IMR-90 (cell line): ENCODE measurements around the gene CLPTM1L. TPM values are rescaled to one million over a fixed set of nuclear protein-coding genes. Genes with fewer than 3 reads are reported as not detected.

Experiments
- ATAC-seq: fragments of 200-7000 bp; cut with Tn5 transposase; 2 replicates; pipeline ENCODE4 v1.9.1; 2020; ENCODE audit warnings: low read depth, mild to moderate bottlenecking, moderate library complexity
- BruUV-seq: library from RNA; stranded (reverse); fragments of 400-500 nt; replicated peaks from 2 replicates; lab custom pipeline; 2021; lab: Mats Ljungman, UMichigan
- CTCF ChIA-PET: fragments of 300-600 bp; formaldehyde crosslinking; extraction: SDS; loops from one replicate; lab custom pipeline; 2021; ENCODE audit warnings: antibody characterized with exemption; lab: Yijun Ruan, JAX
- POLR2A ChIA-PET: fragments of 300-600 bp; sonication (Branson Sonifier 250); formaldehyde crosslinking; loops from one replicate; lab custom pipeline; 2022; ENCODE audit warnings: antibody characterized with exemption; ENCODE audit not compliant: unreplicated experiment; lab: Charles Lee
- DNase-seq: peaks from one replicate; pipeline ENCODE4 v3.0.0; 2013
- H2AFZ ChIP-seq: replicated peaks from 2 replicates; pipeline ENCODE3; 2013; ENCODE audit warnings: low read length, mild to moderate bottlenecking; ENCODE audit not compliant: poor library complexity
- H2AK5ac ChIP-seq: 2 replicates; pipeline ENCODE4 v1.6.1; 2013; ENCODE audit warnings: low read depth, low read length, inconsistent platforms
- H2AK9ac ChIP-seq: replicated peaks from 2 replicates; pipeline ENCODE3; 2013; ENCODE audit warnings: mild to moderate bottlenecking, low read depth, low read length, moderate library complexity; ENCODE audit not compliant: poor library complexity
- H2BK120ac ChIP-seq: 2 replicates; pipeline ENCODE4 v1.6.1; 2013; ENCODE audit warnings: low read depth, low read length, inconsistent platforms
- H2BK15ac ChIP-seq: 3 replicates; pipeline ENCODE4 v1.6.1; 2013; ENCODE audit warnings: low read depth, low read length, inconsistent platforms
- H2BK20ac ChIP-seq: 2 replicates; pipeline ENCODE4 v1.6.1; 2013; ENCODE audit warnings: low read depth, mild to moderate bottlenecking, inconsistent platforms, low read length, moderate library complexity
- H2BK5ac ChIP-seq: 2 replicates; pipeline ENCODE4 v1.6.1; 2013; ENCODE audit warnings: mild to moderate bottlenecking, low read depth, low read length, inconsistent platforms; ENCODE audit not compliant: poor library complexity, severe bottlenecking
- H3K14ac ChIP-seq: replicated peaks from 2 replicates; pipeline ENCODE4 v1.6.1; 2013; ENCODE audit warnings: low read depth, low read length, inconsistent platforms
- H3K18ac ChIP-seq: 2 replicates; pipeline ENCODE4 v1.6.1; 2013; ENCODE audit warnings: low read depth, low read length, control low read depth
- H3K23ac ChIP-seq: 2 replicates; pipeline ENCODE4 v1.6.1; 2013; ENCODE audit warnings: low read depth, low read length, inconsistent platforms
- H3K27ac ChIP-seq: 2 replicates; pipeline ENCODE4 v1.5.1; 2013; ENCODE audit warnings: mild to moderate bottlenecking, control low read depth, low read length; ENCODE audit not compliant: insufficient read depth
- H3K27me3 ChIP-seq: 2 replicates; pipeline ENCODE4 v1.6.1; 2013; ENCODE audit warnings: low read length; ENCODE audit not compliant: control insufficient read depth, insufficient read depth
- H3K36me3 ChIP-seq: 2 replicates; pipeline ENCODE4 v1.6.1; 2013; ENCODE audit warnings: low read length, mixed read lengths; ENCODE audit not compliant: control insufficient read depth, insufficient read depth
- H3K4ac ChIP-seq: 2 replicates; pipeline ENCODE4 v1.6.1; 2013; ENCODE audit warnings: low read depth, low read length, inconsistent platforms
- H3K4me1 ChIP-seq: 2 replicates; pipeline ENCODE4 v1.6.1; 2013; ENCODE audit warnings: low read length, mixed read lengths; ENCODE audit not compliant: control insufficient read depth, insufficient read depth
- H3K4me2 ChIP-seq: 2 replicates; pipeline ENCODE4 v1.6.1; 2013; ENCODE audit warnings: low read depth, mild to moderate bottlenecking, control low read depth, low read length, moderate library complexity
- H3K4me3 ChIP-seq: 2 replicates; pipeline ENCODE4 v1.5.1; 2013; ENCODE audit warnings: low read depth, mild to moderate bottlenecking, control low read depth, low read length, moderate library complexity; ENCODE audit not compliant: insufficient read depth
- H3K56ac ChIP-seq: 2 replicates; pipeline ENCODE4 v1.6.1; 2013; ENCODE audit warnings: low read length, inconsistent platforms; ENCODE audit not compliant: insufficient read depth; ENCODE audit errors: extremely low read depth
- H3K79me1 ChIP-seq, 2 experiments: 2 replicates each; pipeline ENCODE4 v1.6.1; 2013; ENCODE audit warnings: low read length in 2 of 2, inconsistent platforms in 1 of 2, low read depth in 1 of 2
- H3K9ac ChIP-seq: 2 replicates; pipeline ENCODE4 v1.6.1; 2013; ENCODE audit warnings: low read depth, low read length, control low read depth
- H3K9me1 ChIP-seq: 2 replicates; pipeline ENCODE4 v1.6.1; 2013; ENCODE audit warnings: low read length, inconsistent platforms; ENCODE audit not compliant: insufficient read depth
- H3K9me3 ChIP-seq: 2 replicates; pipeline ENCODE4 v1.6.1; 2013; ENCODE audit warnings: low read length; ENCODE audit not compliant: control insufficient read depth, insufficient read depth
- H4K20me1 ChIP-seq: 2 replicates; pipeline ENCODE4 v1.6.1; 2013; ENCODE audit warnings: low read length, inconsistent platforms; ENCODE audit not compliant: insufficient read depth
- H4K5ac ChIP-seq: 2 replicates; pipeline ENCODE4 v1.6.1; 2013; ENCODE audit warnings: mild to moderate bottlenecking, low read depth, low read length, control low read depth
- H4K8ac ChIP-seq, 2 experiments: 2 replicates each; pipeline ENCODE4 v1.6.1; 2013; ENCODE audit warnings: low read depth in 2 of 2, low read length in 2 of 2, control low read depth in 1 of 2, inconsistent platforms in 1 of 2
- H4K91ac ChIP-seq: 2 replicates; pipeline ENCODE4 v1.6.1; 2013; ENCODE audit warnings: low read depth, low read length, inconsistent platforms; ENCODE audit not compliant: insufficient read depth
- BHLHE40 ChIP-seq: fragments of 150-350 bp; IDR thresholded peaks from 2 replicates; pipeline ENCODE4 v1.6.1; 2016; ENCODE audit warnings: mild to moderate bottlenecking, low read depth, low read length
- CEBPB ChIP-seq: IDR thresholded peaks from 2 replicates; pipeline ENCODE4 v1.6.1; 2012; ENCODE audit warnings: low read depth, low read length, improper control_type of control experiment
- CHD1 ChIP-seq: IDR thresholded peaks from 2 replicates; pipeline ENCODE4 v1.6.1; 2012; ENCODE audit warnings: low read depth, low read length, improper control_type of control experiment
- FOS ChIP-seq: fragments of 150-350 bp; IDR thresholded peaks from 2 replicates; pipeline ENCODE4 v1.6.1; 2016; ENCODE audit warnings: low read depth, low read length
- MAFK ChIP-seq: IDR thresholded peaks from 2 replicates; pipeline ENCODE4 v1.6.1; 2012; ENCODE audit warnings: low read depth, low read length, improper control_type of control experiment
- MAZ ChIP-seq: IDR thresholded peaks from 2 replicates; pipeline ENCODE4 v1.6.1; 2012; ENCODE audit warnings: low read depth, mild to moderate bottlenecking, low read length, improper control_type of control experiment, moderate library complexity, borderline replicate concordance
- MXI1 ChIP-seq: IDR thresholded peaks from 2 replicates; pipeline ENCODE4 v1.6.1; 2012; ENCODE audit warnings: low read depth, mild to moderate bottlenecking, low read length, moderate library complexity, borderline replicate concordance
- NFE2L2 ChIP-seq: fragments of 150-350 bp; IDR thresholded peaks from 2 replicates; pipeline ENCODE4 v1.6.1; 2016; ENCODE audit warnings: low read depth, mild to moderate bottlenecking, low read length
- RAD21 ChIP-seq: IDR thresholded peaks from 2 replicates; pipeline ENCODE4 v1.6.1; 2012; ENCODE audit warnings: low read length, improper control_type of control experiment
- RFX5 ChIP-seq: IDR thresholded peaks from 2 replicates; pipeline ENCODE4 v1.8.0; 2012; ENCODE audit warnings: low read depth, mild to moderate bottlenecking, low read length, moderate library complexity
- WGBS, 2 experiments: methylation state at CpG; one replicate each; pipeline versions ENCODE4 v1.1.5 to v1.1.7; 2013; ENCODE audit warnings: missing lambda C conversion rate in 2 of 2; ENCODE audit not compliant: insufficient read length in 1 of 2; ENCODE audit errors: extremely low coverage in 2 of 2; 5-methylcytosine and 5-hydroxymethylcytosine counted together
- dilution Hi-C: fragments of 300-500 bp; cut with HindIII; formaldehyde crosslinking; loops from one replicate; pipeline ENCODE4 v1.14.3; 2018; ENCODE audit warnings: low sequenced_read_pairs; ENCODE audit not compliant: unreplicated experiment
- in situ Hi-C: fragments of 300-500 bp; cut with MboI; formaldehyde crosslinking; loops from 3 replicates; pipeline ENCODE4 v1.14.3; 2019; ENCODE audit warnings: low sequenced_read_pairs, inconsistent platforms, mixed read lengths
- intact Hi-C: fragments of 100-400 bp; cut with micrococcal nuclease; formaldehyde crosslinking; loops from 2 replicates; pipeline ENCODE4 v1.10.0; 2022
- polyA plus RNA-seq, 3 experiments: library from polyadenylated mRNA; depleted of rRNA; stranded (reverse); fragments of >200 nt; gene quantifications; 2 replicates each; pipeline ENCODE4 v1.2.3, GENCODE V29; 2012; ENCODE audit warnings: low replicate concordance in 1 of 3
- total RNA-seq: library from RNA; depleted of rRNA; stranded (reverse); fragments of >200 nt; gene quantifications from 2 replicates; pipeline ENCODE4 v1.2.3, GENCODE V29; 2012
- TF ChIP-seq, protein P1 (sequence below): conservative IDR thresholded peaks from 2 replicates; pipeline ENCODE4 v1.5.1; 2012; ENCODE audit warnings: mild to moderate bottlenecking, low read depth, low read length, improper control_type of control experiment
- TF ChIP-seq, protein P2 (sequence below): fragments of 150-350 bp; IDR thresholded peaks from 2 replicates; pipeline ENCODE4 v1.6.1; 2017; ENCODE audit warnings: mild to moderate bottlenecking, antibody characterized with exemption, low read length, low read depth
- TF ChIP-seq, protein P3 (sequence below): fragments of 150-350 bp; IDR thresholded peaks from 2 replicates; pipeline ENCODE4 v1.6.1; 2016; ENCODE audit warnings: low read depth, mild to moderate bottlenecking, low read length, moderate library complexity, borderline replicate concordance

CLPTM1L gene
- total and polyA plus RNA-seq, 2 of the 4 experiments (the other 2 are of a cell fraction), result 114 to 137 TPM

DNA sequence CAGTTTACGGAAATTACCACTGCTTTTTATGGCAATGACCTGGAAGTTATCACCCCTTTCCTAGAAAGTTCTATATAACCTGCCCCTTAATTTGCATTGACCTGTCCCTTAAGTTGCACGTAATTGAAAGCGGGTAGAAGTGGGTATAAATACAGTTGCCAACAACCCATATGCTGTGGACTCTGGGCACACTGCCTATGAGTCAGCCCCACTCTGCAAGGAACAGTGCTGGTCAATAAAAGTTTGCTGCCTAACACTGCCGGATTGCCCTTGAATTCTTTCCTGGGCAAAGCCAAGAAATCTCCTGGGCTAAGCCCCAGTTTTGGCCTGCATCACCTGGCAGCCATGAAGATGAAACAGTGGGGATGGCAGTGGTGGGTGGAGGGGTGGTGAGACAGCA, 23.9 kb upstream of the CLPTM1L start:
- Histone ChIP-seq H3K79me1 (no peaks in the 10 kb centered on the region), H4K5ac (no peak overlapping the region), H2AFZ (no peak overlapping the region), H4K8ac (no peak overlapping the region), H3K56ac (no peak overlapping the region), H3K14ac (no peak overlapping the region), H3K18ac (no peak overlapping the region), H3K23ac (no peak overlapping the region), H3K9me1 (no peaks in the 10 kb centered on the region), H2BK120ac (no peak overlapping the region), H2AK5ac (no peak overlapping the region), H2BK15ac (no peak overlapping the region), H3K27me3 (peaks cover 35% of the 10 kb centered on the region), H2BK5ac (no peak overlapping the region), H3K4me2 (no peak overlapping the region), H3K9ac (no peak overlapping the region), H3K4ac (no peak overlapping the region), H3K36me3 (no peaks in the 10 kb centered on the region), H4K91ac (no peak overlapping the region), H3K4me3 (no peak overlapping the region), H3K4me1 (no peaks in the 10 kb centered on the region), H2BK20ac (no peak overlapping the region), H2AK9ac (no peak overlapping the region), H3K27ac (no peak overlapping the region), H3K9me3 (no peaks in the 10 kb centered on the region), H4K20me1 (no peaks in the 10 kb centered on the region)
- 92% methylated on average over 2 of the region's 4 CpGs; no CpG with 5 or more reads in 1 of the 2 experiments for WGBS, 2 experiments
- dilution Hi-C loops (no loop called here), in situ Hi-C loops (loop anchor here (25.0 kb wide), 1 partner anchor 269 kb away; no protein-coding TSS in a partner anchor), intact Hi-C loops (no loop called here)
- no TSS peak for BruUV-seq
- TF ChIP-seq NFE2L2 (no peak), RFX5 (no peak), BHLHE40 (no peak), MAFK (no peak), MAZ (no peak), FOS (no peak), RAD21 (no peak), CHD1 (no peak), MXI1 (no peak), CEBPB (no peak)
- TF ChIP-seq, protein P1, sequence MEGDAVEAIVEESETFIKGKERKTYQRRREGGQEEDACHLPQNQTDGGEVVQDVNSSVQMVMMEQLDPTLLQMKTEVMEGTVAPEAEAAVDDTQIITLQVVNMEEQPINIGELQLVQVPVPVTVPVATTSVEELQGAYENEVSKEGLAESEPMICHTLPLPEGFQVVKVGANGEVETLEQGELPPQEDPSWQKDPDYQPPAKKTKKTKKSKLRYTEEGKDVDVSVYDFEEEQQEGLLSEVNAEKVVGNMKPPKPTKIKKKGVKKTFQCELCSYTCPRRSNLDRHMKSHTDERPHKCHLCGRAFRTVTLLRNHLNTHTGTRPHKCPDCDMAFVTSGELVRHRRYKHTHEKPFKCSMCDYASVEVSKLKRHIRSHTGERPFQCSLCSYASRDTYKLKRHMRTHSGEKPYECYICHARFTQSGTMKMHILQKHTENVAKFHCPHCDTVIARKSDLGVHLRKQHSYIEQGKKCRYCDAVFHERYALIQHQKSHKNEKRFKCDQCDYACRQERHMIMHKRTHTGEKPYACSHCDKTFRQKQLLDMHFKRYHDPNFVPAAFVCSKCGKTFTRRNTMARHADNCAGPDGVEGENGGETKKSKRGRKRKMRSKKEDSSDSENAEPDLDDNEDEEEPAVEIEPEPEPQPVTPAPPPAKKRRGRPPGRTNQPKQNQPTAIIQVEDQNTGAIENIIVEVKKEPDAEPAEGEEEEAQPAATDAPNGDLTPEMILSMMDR, result no peak
- TF ChIP-seq, protein P2, sequence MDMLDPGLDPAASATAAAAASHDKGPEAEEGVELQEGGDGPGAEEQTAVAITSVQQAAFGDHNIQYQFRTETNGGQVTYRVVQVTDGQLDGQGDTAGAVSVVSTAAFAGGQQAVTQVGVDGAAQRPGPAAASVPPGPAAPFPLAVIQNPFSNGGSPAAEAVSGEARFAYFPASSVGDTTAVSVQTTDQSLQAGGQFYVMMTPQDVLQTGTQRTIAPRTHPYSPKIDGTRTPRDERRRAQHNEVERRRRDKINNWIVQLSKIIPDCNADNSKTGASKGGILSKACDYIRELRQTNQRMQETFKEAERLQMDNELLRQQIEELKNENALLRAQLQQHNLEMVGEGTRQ, result no peak
- TF ChIP-seq, protein P3, sequence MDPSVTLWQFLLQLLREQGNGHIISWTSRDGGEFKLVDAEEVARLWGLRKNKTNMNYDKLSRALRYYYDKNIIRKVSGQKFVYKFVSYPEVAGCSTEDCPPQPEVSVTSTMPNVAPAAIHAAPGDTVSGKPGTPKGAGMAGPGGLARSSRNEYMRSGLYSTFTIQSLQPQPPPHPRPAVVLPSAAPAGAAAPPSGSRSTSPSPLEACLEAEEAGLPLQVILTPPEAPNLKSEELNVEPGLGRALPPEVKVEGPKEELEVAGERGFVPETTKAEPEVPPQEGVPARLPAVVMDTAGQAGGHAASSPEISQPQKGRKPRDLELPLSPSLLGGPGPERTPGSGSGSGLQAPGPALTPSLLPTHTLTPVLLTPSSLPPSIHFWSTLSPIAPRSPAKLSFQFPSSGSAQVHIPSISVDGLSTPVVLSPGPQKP, result no peak
- CTCF ChIA-PET, result no interaction called here
- POLR2A ChIA-PET, result no interaction called here
- ATAC-seq, result no peak
- no peak for DNase-seq
